DOHH2 (cell line): Measurements from ENCODE around the gene WWP2.

ENCODE experiments used
- CTCF ChIP-seq: fragments of 200-600 bp; sonication (generic); IDR thresholded peaks from one replicate; pipeline ENCODE4 v1.5.1; 2014; ENCODE audit warnings: antibody characterized with exemption, mild to moderate bottlenecking, low read depth, low read length; ENCODE audit not compliant: poor library complexity, severe bottlenecking
- EZH2phosphoT487 ChIP-seq: fragments of 200-600 bp; sonication (generic); IDR thresholded peaks from 2 replicates; pipeline ENCODE4 v1.6.1; 2017; ENCODE audit warnings: borderline replicate concordance, mild to moderate bottlenecking, antibody characterized with exemption, low read length, moderate library complexity, mixed read lengths

- TF ChIP-seq CTCF (no peak), EZH2phosphoT487 (no peak)
These were observed 121.6 kb downstream of the WWP2 start for GRCh38 chr16:69883744-69884143.
